Suprapubic skin (tissue), 4 donors: ENCODE measurements around the gene CFAP46. TPM values are rescaled to one million over a fixed set of nuclear protein-coding genes. Genes with fewer than 3 reads are reported as not detected.
"Not testable (repeated sequence)": the region's sequence is repeated elsewhere in the genome, so short reads cannot be mapped to it uniquely, and the experiment has no call there.

Experiments used
- DNase-seq, 2 donors: peaks; one replicate each; pipeline ENCODE4 v3.0.0-alpha.2; 2019; ENCODE audit warnings: low spot score in 2 of 2
- H3K27ac ChIP-seq: fragments of 200-600 bp; sonication (generic); one replicate; pipeline ENCODE4 v1.5.1; 2019
- H3K27me3 ChIP-seq: fragments of 200-600 bp; sonication (generic); one replicate; pipeline ENCODE4 v1.5.1; 2019
- H3K36me3 ChIP-seq: fragments of 200-600 bp; sonication (generic); one replicate; pipeline ENCODE4 v1.5.1; 2019
- H3K4me1 ChIP-seq: fragments of 200-600 bp; sonication (generic); one replicate; pipeline ENCODE4 v1.5.1; 2019
- H3K4me3 ChIP-seq: fragments of 200-600 bp; sonication (generic); one replicate; pipeline ENCODE4 v1.5.1; 2019; ENCODE audit warnings: mild to moderate bottlenecking
- H3K9me3 ChIP-seq: fragments of 200-600 bp; sonication (generic); one replicate; pipeline ENCODE4 v1.5.1; 2019
- EP300 ChIP-seq: sonication (generic); formaldehyde crosslinking; IDR thresholded peaks from one replicate; pipeline ENCODE4 v1.6.1; 2017; ENCODE audit warnings: antibody characterized with exemption
- POLR2A ChIP-seq, 2 donors: fragments of 450-650 bp; IDR thresholded peaks; one replicate each; pipeline ENCODE4 v1.6.1; 2017; ENCODE audit warnings: antibody characterized with exemption in 2 of 2, mild to moderate bottlenecking in 2 of 2, moderate library complexity in 2 of 2
- POLR2AphosphoS5 ChIP-seq, 3 donors: sonication (generic); formaldehyde crosslinking; IDR thresholded peaks; one replicate each; pipeline ENCODE4 v1.6.1; 2017; ENCODE audit warnings: antibody characterized with exemption in 3 of 3
- WGBS: methylation state at CpG from one replicate; pipeline ENCODE4 v1.1.5; 2018; 5-methylcytosine and 5-hydroxymethylcytosine counted together
- total RNA-seq, 4 donors: library from RNA; depleted of rRNA; stranded (reverse); fragments of >200 nt; gene quantifications; one replicate each; pipeline ENCODE4 v1.1.0, GENCODE V29; 2016
- TF ChIP-seq, protein P1 (sequence below), 2 donors: fragments of 200-600 bp in 1 of 2; fragments of 450-650 bp in 1 of 2; sonication (generic) in 1 of 2; IDR thresholded peaks; one replicate each; pipeline ENCODE4 v1.5.1; 2016 to 2019; ENCODE audit warnings: antibody characterized with exemption in 2 of 2, mild to moderate bottlenecking in 1 of 2, moderate library complexity in 1 of 2

Gene CFAP46
- total RNA-seq, 4 donors from 2014 or later = 0.11 to 0.21 TPM; not detected in 2

DNA sequence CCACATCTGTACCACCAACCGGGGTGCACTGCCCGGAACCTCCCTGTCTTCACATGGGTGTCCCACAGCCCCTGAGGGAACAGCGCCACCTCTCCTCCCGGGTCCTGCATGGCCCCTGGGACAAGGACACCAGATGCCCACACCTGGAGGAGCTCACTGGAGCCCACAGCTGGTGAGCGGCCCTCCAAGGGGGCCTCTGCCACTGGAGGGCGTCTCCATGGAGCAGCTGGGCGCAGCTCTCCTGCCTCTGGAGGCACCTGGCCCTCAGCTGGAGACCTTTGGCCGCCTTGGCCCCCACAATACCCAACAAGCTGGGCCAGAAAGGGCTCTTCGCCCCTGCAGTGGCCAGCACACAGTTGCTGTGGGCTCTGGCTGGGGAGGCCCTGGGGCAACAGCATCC lies 149.2 kb downstream of the CFAP46 start:
- H3K4me3 ChIP-seq = no peak overlapping the region
- DNase-seq = no peak
- 77% methylated on average over 4 of the region's 9 CpGs for WGBS
- peaks cover 5% of the 10 kb centered on the region for H3K4me1 ChIP-seq
- H3K27ac ChIP-seq = no peak overlapping the region
- no peaks in the 10 kb centered on the region for H3K9me3 ChIP-seq
- H3K27me3 ChIP-seq = peaks cover 68% of the 10 kb centered on the region
- H3K36me3 ChIP-seq = no peaks in the 10 kb centered on the region
- TF ChIP-seq EP300 (no peak), POLR2AphosphoS5 (IDR thresholded peaks at IDR 0.05) (no peak), POLR2A (IDR thresholded peaks at IDR 0.05) (no peak)
- TF ChIP-seq, protein P1, sequence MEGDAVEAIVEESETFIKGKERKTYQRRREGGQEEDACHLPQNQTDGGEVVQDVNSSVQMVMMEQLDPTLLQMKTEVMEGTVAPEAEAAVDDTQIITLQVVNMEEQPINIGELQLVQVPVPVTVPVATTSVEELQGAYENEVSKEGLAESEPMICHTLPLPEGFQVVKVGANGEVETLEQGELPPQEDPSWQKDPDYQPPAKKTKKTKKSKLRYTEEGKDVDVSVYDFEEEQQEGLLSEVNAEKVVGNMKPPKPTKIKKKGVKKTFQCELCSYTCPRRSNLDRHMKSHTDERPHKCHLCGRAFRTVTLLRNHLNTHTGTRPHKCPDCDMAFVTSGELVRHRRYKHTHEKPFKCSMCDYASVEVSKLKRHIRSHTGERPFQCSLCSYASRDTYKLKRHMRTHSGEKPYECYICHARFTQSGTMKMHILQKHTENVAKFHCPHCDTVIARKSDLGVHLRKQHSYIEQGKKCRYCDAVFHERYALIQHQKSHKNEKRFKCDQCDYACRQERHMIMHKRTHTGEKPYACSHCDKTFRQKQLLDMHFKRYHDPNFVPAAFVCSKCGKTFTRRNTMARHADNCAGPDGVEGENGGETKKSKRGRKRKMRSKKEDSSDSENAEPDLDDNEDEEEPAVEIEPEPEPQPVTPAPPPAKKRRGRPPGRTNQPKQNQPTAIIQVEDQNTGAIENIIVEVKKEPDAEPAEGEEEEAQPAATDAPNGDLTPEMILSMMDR (IDR thresholded peaks at IDR 0.05) = no peak

DNA sequence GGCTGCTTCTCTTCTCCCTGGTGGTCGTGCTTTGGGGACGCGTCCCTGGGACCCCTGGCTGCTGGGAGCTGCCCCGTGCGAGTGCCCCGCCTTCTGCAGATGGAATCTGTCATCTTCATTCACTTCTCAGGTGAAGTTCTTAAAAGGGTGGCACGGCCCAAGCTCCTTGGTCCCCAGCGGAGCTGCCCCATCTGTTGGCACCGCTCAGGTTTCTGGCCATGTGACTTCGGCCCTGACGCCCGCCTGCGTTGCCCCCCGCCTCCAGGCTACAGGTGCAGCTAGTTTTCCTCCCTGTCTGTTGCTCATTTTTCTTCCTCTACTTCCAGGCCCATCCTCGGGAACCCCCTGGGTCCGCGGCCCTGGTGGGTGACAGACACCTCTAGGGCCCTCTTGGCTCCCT lies 149.6 kb downstream of the CFAP46 start:
- TF ChIP-seq EP300 = no peak
- TF ChIP-seq, protein P1 (IDR thresholded peaks at IDR 0.05) = no peak
- TF ChIP-seq POLR2AphosphoS5 (IDR thresholded peaks at IDR 0.05) = no peak
- TF ChIP-seq POLR2A (IDR thresholded peaks at IDR 0.05) = no peak
- no peaks in the 10 kb centered on the region for H3K36me3 ChIP-seq
- WGBS = 79% methylated on average over 17 of the region's 17 CpGs
- H3K4me1 ChIP-seq = peaks cover 9% of the 10 kb centered on the region
- no peak overlapping the region for H3K27ac ChIP-seq
- H3K4me3 ChIP-seq = no peak overlapping the region
- H3K27me3 ChIP-seq = peaks cover 72% of the 10 kb centered on the region
- no peaks in the 10 kb centered on the region for H3K9me3 ChIP-seq
- no peak for DNase-seq

DNA sequence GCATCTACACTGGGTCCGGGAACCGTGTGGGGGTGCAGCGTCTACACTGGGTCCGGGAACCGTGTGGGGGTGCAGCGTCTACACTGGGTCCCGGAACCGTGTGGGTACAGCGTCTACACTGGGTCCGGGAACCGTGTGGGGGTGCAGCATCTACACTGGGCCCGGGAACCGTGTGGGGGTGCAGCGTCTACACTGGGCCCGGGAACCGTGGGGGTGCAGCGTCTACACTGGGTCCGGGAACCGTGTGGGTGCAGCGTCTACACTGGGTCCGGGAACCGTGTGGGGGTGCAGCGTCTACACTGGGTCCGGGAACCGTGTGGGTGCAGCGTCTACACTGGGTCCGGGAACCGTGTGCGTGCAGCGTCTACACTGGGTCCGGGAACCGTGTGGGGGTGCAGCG lies 150.3 kb downstream of the CFAP46 start:
- peaks cover 79% of the 10 kb centered on the region for H3K27me3 ChIP-seq
- H3K4me1 ChIP-seq = peaks cover 16% of the 10 kb centered on the region
- not testable (repeated sequence) for H3K36me3 ChIP-seq, H3K9me3 ChIP-seq, DNase-seq, H3K4me3 ChIP-seq, H3K27ac ChIP-seq
- 91% methylated on average over 6 of the region's 33 CpGs for WGBS

DNA sequence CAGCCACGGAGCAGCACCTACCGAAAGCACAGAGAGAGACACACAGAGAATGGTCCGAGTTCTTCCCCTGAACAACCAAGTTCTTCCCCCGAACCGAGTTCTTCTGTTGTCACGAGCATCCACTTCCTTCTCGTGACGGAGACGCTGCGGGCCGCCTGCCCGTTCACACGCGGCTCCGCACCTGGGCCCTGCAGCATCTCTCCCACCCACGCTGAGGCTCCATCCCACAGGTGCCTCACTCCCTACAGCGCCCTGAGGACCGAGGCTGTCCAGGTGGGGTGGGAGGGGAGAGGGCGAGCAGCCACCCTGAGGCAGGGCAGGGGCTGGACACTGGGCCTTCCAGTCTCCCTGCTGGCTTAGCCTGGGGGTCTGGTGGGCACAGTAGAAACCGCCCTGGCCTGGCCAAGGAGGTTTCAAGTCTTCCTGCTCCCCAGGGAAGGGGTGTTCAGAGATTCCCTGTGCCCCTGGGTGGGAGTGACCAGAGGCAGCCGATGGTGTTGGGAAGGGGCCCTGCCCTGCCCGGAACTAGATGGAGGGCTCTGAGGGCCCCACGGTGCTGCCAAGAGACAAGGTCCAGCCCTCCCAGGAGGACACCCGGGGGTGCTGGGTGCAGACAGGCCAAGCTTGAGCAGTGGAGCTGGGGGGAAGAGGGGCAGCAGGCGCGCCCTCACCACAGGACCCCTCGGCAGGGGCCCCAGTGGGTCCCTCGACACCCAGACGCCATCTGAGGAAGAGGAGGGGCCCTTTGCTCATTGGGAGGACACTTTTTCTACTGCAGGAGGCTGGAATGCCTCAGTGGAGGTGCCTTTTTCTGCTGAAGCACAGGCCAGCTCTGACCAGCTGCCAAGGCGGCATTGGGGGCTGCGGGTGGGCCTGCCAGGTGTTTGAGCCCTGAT lies 151.2 kb downstream of the CFAP46 start:
- no peak for DNase-seq
- no peak for TF ChIP-seq EP300
- TF ChIP-seq, protein P1 (IDR thresholded peaks at IDR 0.05) = no peak
- no peak for TF ChIP-seq POLR2A (IDR thresholded peaks at IDR 0.05)
- no peak for TF ChIP-seq POLR2AphosphoS5 (IDR thresholded peaks at IDR 0.05)
- no peaks in the 10 kb centered on the region for H3K9me3 ChIP-seq
- peaks cover 81% of the 10 kb centered on the region for H3K27me3 ChIP-seq
- peaks cover 25% of the 10 kb centered on the region for H3K4me1 ChIP-seq
- no peaks in the 10 kb centered on the region for H3K36me3 ChIP-seq
- H3K4me3 ChIP-seq = no peak overlapping the region
- H3K27ac ChIP-seq = no peak overlapping the region
- WGBS = 29% methylated on average over 5 of the region's 31 CpGs

DNA sequence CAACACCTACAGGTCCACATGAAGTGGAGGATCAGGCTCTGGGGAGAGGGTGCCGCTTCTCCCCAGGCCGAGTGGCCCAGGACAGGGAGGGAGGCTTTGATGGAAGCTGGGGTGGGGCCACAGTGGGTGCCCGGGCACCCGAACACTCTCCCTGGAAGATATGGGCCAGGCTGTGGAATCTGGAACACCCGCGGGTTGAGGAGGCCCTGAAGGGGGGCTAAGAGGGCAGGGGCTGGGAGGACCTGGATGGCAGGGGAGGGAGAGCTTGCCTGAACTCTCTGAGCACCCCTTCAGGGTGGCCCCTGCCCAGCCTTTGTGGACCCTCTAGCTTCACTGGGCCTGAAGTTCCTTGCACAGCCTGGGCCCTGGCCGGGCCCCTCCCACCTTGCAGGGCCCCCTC lies 151.9 kb downstream of the CFAP46 start:
- Histone ChIP-seq H3K27ac (no peak overlapping the region), H3K4me1 (peaks cover 29% of the 10 kb centered on the region), H3K9me3 (no peaks in the 10 kb centered on the region), H3K4me3 (no peak overlapping the region), H3K36me3 (no peaks in the 10 kb centered on the region), H3K27me3 (peaks cover 86% of the 10 kb centered on the region)
- no peak for TF ChIP-seq POLR2A (IDR thresholded peaks at IDR 0.05)
- no peak for TF ChIP-seq EP300
- TF ChIP-seq POLR2AphosphoS5 (IDR thresholded peaks at IDR 0.05) = no peak
- TF ChIP-seq, protein P1 (IDR thresholded peaks at IDR 0.05) = no peak
- 100% methylated on average over 1 of the region's 7 CpGs for WGBS
- no peak for DNase-seq
